Neutrophil (primary cell): ENCODE measurements around the gene COMT.

Source experiments
- H3K27ac ChIP-seq: fragments of 200-600 bp; sonication (generic); 2 replicates; pipeline ENCODE4 v1.5.1; 2016; ENCODE audit warnings: mild to moderate bottlenecking, moderate library complexity
- H3K27me3 ChIP-seq: fragments of 200-600 bp; sonication (generic); 2 replicates; pipeline ENCODE4 v1.6.0; 2016; ENCODE audit warnings: mild to moderate bottlenecking
- H3K36me3 ChIP-seq: fragments of 200-600 bp; sonication (generic); 2 replicates; pipeline ENCODE4 v1.5.1; 2017
- H3K4me1 ChIP-seq, 2 experiments: fragments of 200-600 bp in 1 of 2; sonication (generic) in 1 of 2; 1 replicate in 1 of 2; 2 replicates in 1 of 2; pipeline versions ENCODE4 v1.5.1 to v1.6.1; 2013 to 2016; ENCODE audit warnings: low read depth in 1 of 2, low read length in 1 of 2, mild to moderate bottlenecking in 1 of 2, moderate library complexity in 1 of 2; ENCODE audit not compliant: control insufficient read depth in 1 of 2, insufficient read depth in 1 of 2
- H3K4me3 ChIP-seq, 2 experiments: fragments of 200-600 bp in 1 of 2; sonication (generic) in 1 of 2; 1 replicate in 1 of 2; 2 replicates in 1 of 2; pipeline ENCODE4 v1.5.1; 2013 to 2016; ENCODE audit warnings: low read depth in 1 of 2, low read length in 1 of 2, mild to moderate bottlenecking in 1 of 2, moderate library complexity in 1 of 2
- H3K9me3 ChIP-seq: fragments of 200-600 bp; sonication (generic); 2 replicates; pipeline ENCODE4 v1.5.1; 2016
- CTCF ChIP-seq: fragments of 200-600 bp; sonication (generic); IDR thresholded peaks from 2 replicates; pipeline ENCODE4 v1.5.1; 2016; ENCODE audit warnings: antibody characterized with exemption

Gene COMT

GRCh38 chr22:19901577-19902244 is 39.9 kb upstream of the COMT start:
- no peak for TF ChIP-seq CTCF
- Histone ChIP-seq H3K27ac (no peak overlapping the region), H3K4me1 (no peaks in the 10 kb centered on the region), H3K27me3 (no peaks in the 10 kb centered on the region), H3K36me3 (peaks cover 44% of the 10 kb centered on the region), H3K4me3 (no peak overlapping the region), H3K9me3 (no peaks in the 10 kb centered on the region)

- Histone ChIP-seq H3K4me3 (no peak overlapping the region), H3K9me3 (no peaks in the 10 kb centered on the region), H3K4me1 (no peaks in the 10 kb centered on the region), H3K27ac (no peak overlapping the region), H3K36me3 (peaks cover 46% of the 10 kb centered on the region), H3K27me3 (no peaks in the 10 kb centered on the region)
- TF ChIP-seq CTCF, result no peak
Measured at GRCh38 chr22:19902245-19902715, 39.3 kb upstream of the COMT start.

- no peaks in the 10 kb centered on the region for H3K4me1 ChIP-seq
- H3K36me3 ChIP-seq, result peaks cover 41% of the 10 kb centered on the region
- no peak overlapping the region for H3K27ac ChIP-seq
- no peak overlapping the region for H3K4me3 ChIP-seq
- H3K9me3 ChIP-seq, result no peaks in the 10 kb centered on the region
- TF ChIP-seq CTCF, result no peak
- no peaks in the 10 kb centered on the region for H3K27me3 ChIP-seq
Measured at GRCh38 chr22:19903031-19903430, 38.5 kb upstream of the COMT start.

DNA sequence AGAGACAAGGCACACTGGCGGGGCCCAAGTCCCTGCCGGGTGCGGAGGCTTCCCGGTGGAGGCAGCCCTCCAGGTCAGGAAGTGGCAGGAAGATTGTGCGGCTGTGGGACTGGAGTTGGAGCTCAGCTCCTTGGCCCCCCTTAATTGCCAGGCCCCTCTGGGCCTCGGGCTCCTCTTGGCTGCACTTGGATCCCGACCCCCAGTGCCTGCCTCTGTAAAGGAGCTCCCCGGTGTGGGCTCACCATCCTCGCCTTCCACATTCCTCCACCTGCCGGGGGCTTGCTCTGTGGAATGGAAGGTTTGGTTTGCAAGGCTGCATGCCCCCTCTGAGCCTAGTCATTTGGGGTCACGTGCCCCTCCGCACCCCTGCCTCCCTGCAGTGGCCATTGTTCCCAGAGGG is 38.1 kb upstream of the COMT start:
- no peaks in the 10 kb centered on the region for H3K4me1 ChIP-seq
- H3K9me3 ChIP-seq, result no peaks in the 10 kb centered on the region
- no peaks in the 10 kb centered on the region for H3K27me3 ChIP-seq
- TF ChIP-seq CTCF, result no peak
- peaks cover 39% of the 10 kb centered on the region for H3K36me3 ChIP-seq
- H3K27ac ChIP-seq, result no peak overlapping the region
- H3K4me3 ChIP-seq, result no peak overlapping the region

DNA sequence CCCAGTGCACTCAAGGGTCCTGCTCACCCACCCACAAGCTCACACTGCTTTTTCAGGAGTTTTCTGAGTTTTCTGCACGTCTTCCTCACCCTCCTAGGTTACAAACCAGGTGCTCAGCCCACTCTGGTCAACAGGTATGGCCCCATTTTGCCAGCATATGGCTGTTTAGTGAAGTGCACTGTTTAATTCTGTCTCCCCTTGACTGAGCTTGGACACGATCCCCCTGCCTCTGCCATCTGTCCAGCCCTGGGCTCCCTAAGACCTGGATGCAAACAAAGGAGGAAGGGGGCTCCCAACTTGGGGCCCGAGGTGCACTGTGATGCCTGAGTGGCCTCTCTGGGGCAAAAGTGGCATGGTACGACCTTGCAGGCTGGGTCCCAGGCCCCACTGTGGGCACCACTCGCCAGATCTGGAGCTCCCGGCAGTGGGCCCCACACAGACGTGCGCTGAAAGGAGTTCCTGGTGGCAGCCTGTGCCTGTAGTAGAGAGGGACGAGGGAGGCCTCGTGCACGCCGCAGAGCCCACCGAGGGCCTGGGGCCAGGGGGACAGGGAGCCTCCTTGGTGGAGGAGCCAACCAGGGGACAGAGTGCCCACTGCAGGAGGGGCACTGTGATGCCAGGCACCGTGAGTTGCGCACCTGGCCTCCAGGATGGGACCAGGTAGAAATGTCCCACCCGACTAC is 37.3 kb upstream of the COMT start:
- Histone ChIP-seq H3K4me1 (no peaks in the 10 kb centered on the region), H3K27me3 (no peaks in the 10 kb centered on the region), H3K27ac (no peak overlapping the region), H3K36me3 (peaks cover 32% of the 10 kb centered on the region), H3K4me3 (no peak overlapping the region), H3K9me3 (no peaks in the 10 kb centered on the region)
- TF ChIP-seq CTCF, result no peak
